ENCODE data around the gene KIRREL3. TPM values are rescaled to one million over a fixed set of nuclear protein-coding genes. Genes with fewer than 3 reads are reported as not detected.

Gene KIRREL3
- total and polyA plus RNA-seq, 4 donors = 0.02 to 0.71 (median 0.15) TPM; not detected in 1

DNA sequence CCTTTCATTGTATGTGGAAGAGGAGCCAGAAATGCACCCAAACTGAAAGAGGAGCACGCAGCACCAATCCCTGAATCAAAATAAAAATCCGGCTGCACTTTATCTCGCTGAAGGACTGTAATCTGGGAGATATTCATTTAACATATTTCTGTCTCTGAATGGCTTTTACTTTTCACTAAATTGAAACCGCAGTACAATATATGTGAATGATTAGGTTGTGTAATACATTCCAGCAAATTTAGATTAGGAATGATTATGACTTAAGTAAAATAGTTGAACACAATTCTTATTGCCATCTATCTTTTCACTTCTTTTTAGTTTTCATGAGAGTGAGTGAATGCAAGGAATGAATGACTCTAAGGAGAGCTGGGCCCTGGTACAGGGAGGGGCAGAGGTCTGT, 413.0 kb downstream of the KIRREL3 start:
- H3K4me1 ChIP-seq (ENCODE audit: control insufficient read depth in 5 of 5, insufficient read depth in 5 of 5, low read length in 5 of 5) = peaks cover 0 to 10% (median 5%) of the 10 kb centered on the region in 5 donors
- no peaks in the 10 kb centered on the region for H3K9me3 ChIP-seq (ENCODE audit: control insufficient read depth in 4 of 4, insufficient read depth in 3 of 4, low read length in 3 of 4)
- TF ChIP-seq, protein P1, sequence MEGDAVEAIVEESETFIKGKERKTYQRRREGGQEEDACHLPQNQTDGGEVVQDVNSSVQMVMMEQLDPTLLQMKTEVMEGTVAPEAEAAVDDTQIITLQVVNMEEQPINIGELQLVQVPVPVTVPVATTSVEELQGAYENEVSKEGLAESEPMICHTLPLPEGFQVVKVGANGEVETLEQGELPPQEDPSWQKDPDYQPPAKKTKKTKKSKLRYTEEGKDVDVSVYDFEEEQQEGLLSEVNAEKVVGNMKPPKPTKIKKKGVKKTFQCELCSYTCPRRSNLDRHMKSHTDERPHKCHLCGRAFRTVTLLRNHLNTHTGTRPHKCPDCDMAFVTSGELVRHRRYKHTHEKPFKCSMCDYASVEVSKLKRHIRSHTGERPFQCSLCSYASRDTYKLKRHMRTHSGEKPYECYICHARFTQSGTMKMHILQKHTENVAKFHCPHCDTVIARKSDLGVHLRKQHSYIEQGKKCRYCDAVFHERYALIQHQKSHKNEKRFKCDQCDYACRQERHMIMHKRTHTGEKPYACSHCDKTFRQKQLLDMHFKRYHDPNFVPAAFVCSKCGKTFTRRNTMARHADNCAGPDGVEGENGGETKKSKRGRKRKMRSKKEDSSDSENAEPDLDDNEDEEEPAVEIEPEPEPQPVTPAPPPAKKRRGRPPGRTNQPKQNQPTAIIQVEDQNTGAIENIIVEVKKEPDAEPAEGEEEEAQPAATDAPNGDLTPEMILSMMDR (IDR thresholded peaks at IDR 0.05; ENCODE audit: control extremely low read depth, extremely low read depth) = no peak
- H3K36me3 ChIP-seq (ENCODE audit: control insufficient read depth in 4 of 4, insufficient read depth in 4 of 4, low read length in 4 of 4) = no peaks in the 10 kb centered on the region
- no peak overlapping the region for H3K27ac ChIP-seq (ENCODE audit: low read depth in 1 of 2, low read length in 1 of 2)
- DNase-seq (no peak), ATAC-seq (ENCODE audit: insufficient read depth, low FRiP score) (no peak)
- H3K4me3 ChIP-seq = no peak overlapping the region
- H3K27me3 ChIP-seq (ENCODE audit: control insufficient read depth in 3 of 3, insufficient read depth in 3 of 3, low read length in 2 of 3) = no peaks in the 10 kb centered on the region
- WGBS, 2 donors = 86 to 88% methylated on average over 4 of the region's 4 CpGs
- H3K9ac ChIP-seq (ENCODE audit: insufficient read depth in 1 of 2, low read length in 2 of 2) = no peak overlapping the region

DNA sequence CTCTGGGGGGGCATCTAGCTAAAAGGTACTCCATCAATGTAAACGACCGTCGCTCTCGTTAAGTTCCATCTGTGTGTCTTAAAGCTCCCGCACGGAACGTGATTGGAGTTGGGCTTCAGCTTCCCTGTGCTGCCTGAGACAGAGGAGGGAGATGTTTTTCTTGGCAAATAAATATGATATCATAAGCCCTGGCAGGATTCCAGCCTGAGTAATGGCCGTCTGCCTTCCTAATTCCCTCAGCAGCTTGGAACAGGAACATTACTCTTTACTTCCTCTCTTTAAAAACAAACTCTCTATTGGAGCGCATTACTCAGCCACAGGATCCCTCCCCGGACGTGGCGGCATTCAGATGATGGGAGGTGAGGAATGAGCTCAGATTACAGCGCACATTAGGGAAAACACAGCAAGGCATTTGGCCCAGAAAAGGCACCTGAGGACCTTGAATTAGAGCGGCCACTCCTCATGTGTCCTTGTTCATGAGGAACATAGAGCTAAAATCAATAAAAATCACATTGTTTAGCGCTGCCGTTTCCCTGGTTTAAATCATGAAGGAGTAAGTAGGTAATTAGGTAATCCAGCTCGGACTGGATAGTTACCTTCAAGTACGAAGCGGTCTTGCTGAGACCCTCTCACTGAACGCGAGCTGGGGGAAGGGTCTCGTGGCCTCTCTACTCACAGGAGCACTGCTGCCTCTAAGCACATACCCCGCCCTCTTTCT, 414.6 kb downstream of the KIRREL3 start:
- H3K4me3 ChIP-seq = no peak overlapping the region
- ATAC-seq (ENCODE audit: insufficient read depth, low FRiP score) (peak; percentile 45), DNase-seq (peak; percentile 83 to 96 (median 94))
- no peaks in the 10 kb centered on the region for H3K27me3 ChIP-seq (ENCODE audit: control insufficient read depth in 3 of 3, insufficient read depth in 3 of 3, low read length in 2 of 3)
- H3K9me3 ChIP-seq (ENCODE audit: control insufficient read depth in 4 of 4, insufficient read depth in 3 of 4, low read length in 3 of 4) = no peaks in the 10 kb centered on the region
- H3K27ac ChIP-seq (ENCODE audit: low read depth in 1 of 2, low read length in 1 of 2) = peak overlapping the region in 1 of 2 donors; percentile 25
- TF ChIP-seq, protein P1 (IDR thresholded peaks at IDR 0.05; ENCODE audit: control extremely low read depth, extremely low read depth) = no peak
- H3K9ac ChIP-seq (ENCODE audit: insufficient read depth in 1 of 2, low read length in 2 of 2) = peak overlapping the region in 1 of 2 donors; percentile 74
- H3K36me3 ChIP-seq (ENCODE audit: control insufficient read depth in 4 of 4, insufficient read depth in 4 of 4, low read length in 4 of 4) = no peaks in the 10 kb centered on the region
- H3K4me1 ChIP-seq (ENCODE audit: control insufficient read depth in 5 of 5, insufficient read depth in 5 of 5, low read length in 5 of 5) = peaks cover 0 to 10% (median 5%) of the 10 kb centered on the region in 5 donors
- 19 to 26% methylated on average over 23 of the region's 23 CpGs for WGBS, 2 donors

DNA sequence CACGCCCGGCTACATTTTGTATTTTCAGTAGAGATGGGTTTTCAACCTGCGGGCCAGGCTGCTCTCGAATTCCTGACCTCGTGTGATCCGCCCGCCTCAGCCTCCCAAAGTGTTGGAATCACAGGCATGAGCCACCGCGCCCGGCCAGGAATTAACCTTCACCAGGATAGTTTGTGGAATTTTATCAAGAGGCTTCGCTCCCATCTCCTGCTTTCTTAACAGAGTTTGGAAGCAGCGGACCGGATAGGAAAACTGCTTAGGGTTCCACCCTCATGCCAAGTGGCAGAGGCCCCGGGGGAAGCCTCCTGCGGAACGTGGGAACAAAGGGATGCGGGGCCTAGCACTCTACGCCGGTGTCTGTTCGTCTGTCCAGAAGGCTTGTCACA, 415.2 kb downstream of the KIRREL3 start:
- WGBS, 2 donors = 64 to 78% methylated on average over 20 of the region's 20 CpGs
- TF ChIP-seq, protein P1 (IDR thresholded peaks at IDR 0.05; ENCODE audit: control extremely low read depth, extremely low read depth) = no peak
- H3K4me1 ChIP-seq (ENCODE audit: control insufficient read depth in 5 of 5, insufficient read depth in 5 of 5, low read length in 5 of 5) = peaks cover 0 to 10% (median 5%) of the 10 kb centered on the region in 5 donors
- no peaks in the 10 kb centered on the region for H3K27me3 ChIP-seq (ENCODE audit: control insufficient read depth in 3 of 3, insufficient read depth in 3 of 3, low read length in 2 of 3)
- ATAC-seq (ENCODE audit: insufficient read depth, low FRiP score) = no peak
- no peak overlapping the region for H3K4me3 ChIP-seq
- no peak for DNase-seq
- H3K27ac ChIP-seq (ENCODE audit: low read depth in 1 of 2, low read length in 1 of 2) = no peak overlapping the region
- H3K36me3 ChIP-seq (ENCODE audit: control insufficient read depth in 4 of 4, insufficient read depth in 4 of 4, low read length in 4 of 4) = no peaks in the 10 kb centered on the region
- H3K9ac ChIP-seq (ENCODE audit: insufficient read depth in 1 of 2, low read length in 2 of 2) = no peak overlapping the region
- H3K9me3 ChIP-seq (ENCODE audit: control insufficient read depth in 4 of 4, insufficient read depth in 3 of 4, low read length in 3 of 4) = no peaks in the 10 kb centered on the region
